ENCODE data around the gene SHISAL2A.
A peak's percentile ranks its signal among the peaks of the same experiment; 100 is the strongest.

Gene SHISAL2A

GRCh38 chr1:52662645-52663313 is 29.8 kb downstream of the SHISAL2A start:
- DNase-seq = no peak

GRCh38 chr1:52663716-52664115 is 30.7 kb downstream of the SHISAL2A start:
- no peak for DNase-seq

GRCh38 chr1:52665006-52665941 is 32.3 kb downstream of the SHISAL2A start:
- no peak for DNase-seq

GRCh38 chr1:52667290-52667689 is 34.3 kb downstream of the SHISAL2A start:
- DNase-seq = no peak

GRCh38 chr1:52667984-52668383 is 35.0 kb downstream of the SHISAL2A start:
- DNase-seq = no peak

- no peak for DNase-seq
Measured at GRCh38 chr1:52668711-52669110, 35.7 kb downstream of the SHISAL2A start.

GRCh38 chr1:52669696-52670095 is 36.7 kb downstream of the SHISAL2A start:
- no peak for DNase-seq

GRCh38 chr1:52670604-52671003 is 37.6 kb downstream of the SHISAL2A start:
- DNase-seq = no peak

- no peak for DNase-seq
Measured at GRCh38 chr1:52672946-52673345, 40.0 kb downstream of the SHISAL2A start.

- no peak for DNase-seq
Measured at GRCh38 chr1:52673513-52673912, 40.5 kb downstream of the SHISAL2A start.

- no peak for DNase-seq
Measured at GRCh38 chr1:52674497-52675384, 41.8 kb downstream of the SHISAL2A start.

- no peak for DNase-seq
Measured at GRCh38 chr1:52676249-52676903, 43.4 kb downstream of the SHISAL2A start.

GRCh38 chr1:52677076-52677806 is 44.3 kb downstream of the SHISAL2A start:
- DNase-seq = no peak

GRCh38 chr1:52679048-52679447 is 46.1 kb downstream of the SHISAL2A start:
- DNase-seq = no peak

GRCh38 chr1:52679498-52679897 is 46.5 kb downstream of the SHISAL2A start:
- DNase-seq = no peak

GRCh38 chr1:52680353-52680752 is 47.4 kb downstream of the SHISAL2A start:
- no peak for DNase-seq

- no peak for DNase-seq
Measured at GRCh38 chr1:52681136-52681535, 48.2 kb downstream of the SHISAL2A start.

- no peak for DNase-seq
Measured at GRCh38 chr1:52683367-52683940, 50.5 kb downstream of the SHISAL2A start.

GRCh38 chr1:52684545-52684944 is 51.6 kb downstream of the SHISAL2A start:
- DNase-seq = no peak

GRCh38 chr1:52686261-52686751 is 53.3 kb downstream of the SHISAL2A start:
- peak; percentile 71 for DNase-seq

- no peak for DNase-seq
Measured at GRCh38 chr1:52686830-52687229, 53.9 kb downstream of the SHISAL2A start.
